Fibroblast of pulmonary artery (primary cell): ENCODE results near the gene DOCK4.

Source experiments
- DNase-seq: peaks from one replicate; pipeline ENCODE4 v3.0.0-alpha.2; 2010; ENCODE audit warnings: low read depth
- H3K4me3 ChIP-seq: replicated peaks from 2 replicates; pipeline ENCODE4 v1.5.1; 2011; ENCODE audit warnings: low read depth, mild to moderate bottlenecking, control low read depth, low read length, moderate library complexity
- CTCF ChIP-seq: IDR thresholded peaks from 2 replicates; pipeline ENCODE4 v1.5.1; 2011; ENCODE audit warnings: mild to moderate bottlenecking, control low read depth, low read length, inconsistent platforms; ENCODE audit errors: missing control alignments

The DOCK4 gene

DNA sequence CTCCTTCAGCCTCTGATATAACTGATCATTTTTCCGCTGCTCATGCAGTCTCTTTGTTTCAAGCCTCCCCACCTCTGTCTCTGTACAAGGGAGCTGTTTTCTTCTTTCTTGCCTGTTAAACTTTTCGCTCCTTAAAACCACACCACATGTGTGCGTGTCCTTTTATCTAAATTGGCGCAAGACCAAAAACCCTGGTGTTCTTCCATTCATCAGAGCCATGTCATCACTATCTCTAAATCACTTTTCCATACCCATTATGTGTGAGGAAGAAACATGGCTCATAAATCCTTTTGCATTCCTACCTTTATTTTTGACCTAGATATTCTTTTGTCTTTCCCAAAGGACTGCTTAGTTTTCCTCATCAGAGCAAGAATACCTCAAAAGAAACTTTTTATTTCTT, 404.9 kb downstream of the DOCK4 start:
- peak; percentile 14 for DNase-seq
- H3K4me3 ChIP-seq = no peak overlapping the region
- no peak for TF ChIP-seq CTCF

- TF ChIP-seq CTCF = no peak
- peak; percentile 27 for DNase-seq
- no peak overlapping the region for H3K4me3 ChIP-seq
Observed at GRCh38 chr7:111796671-111797070, 409.5 kb downstream of the DOCK4 start.

- H3K4me3 ChIP-seq = no peak overlapping the region
- no peak for TF ChIP-seq CTCF
- DNase-seq = peak; percentile 36
Observed at GRCh38 chr7:111789870-111790269, 416.3 kb downstream of the DOCK4 start.

- DNase-seq = no peak
- no peak for TF ChIP-seq CTCF
- H3K4me3 ChIP-seq = no peak overlapping the region
Observed at GRCh38 chr7:111789048-111789320, 417.2 kb downstream of the DOCK4 start.

- no peak overlapping the region for H3K4me3 ChIP-seq
- peak; percentile 43 for DNase-seq
- no peak for TF ChIP-seq CTCF
Observed at GRCh38 chr7:111788286-111789047, 417.7 kb downstream of the DOCK4 start.

DNA sequence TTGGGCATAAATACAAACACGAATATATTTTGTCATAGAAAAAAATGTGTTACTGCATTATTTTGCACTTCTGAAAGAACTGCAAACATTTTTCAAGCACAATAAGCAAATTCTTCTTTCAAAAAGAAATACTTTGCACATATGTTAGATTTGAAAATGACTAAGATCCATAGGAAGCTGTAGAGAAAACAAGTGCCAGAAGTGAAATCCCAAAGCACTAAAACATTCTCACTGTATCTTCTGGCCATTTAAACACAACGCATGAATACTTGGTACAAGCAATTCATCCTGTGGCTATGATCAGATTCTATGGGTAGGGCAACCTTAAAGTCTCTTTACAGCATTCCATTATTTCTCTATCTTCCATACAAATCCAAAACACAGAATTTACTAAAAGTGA, 418.5 kb downstream of the DOCK4 start:
- no peak for DNase-seq
- no peak overlapping the region for H3K4me3 ChIP-seq
- TF ChIP-seq CTCF = no peak

DNA sequence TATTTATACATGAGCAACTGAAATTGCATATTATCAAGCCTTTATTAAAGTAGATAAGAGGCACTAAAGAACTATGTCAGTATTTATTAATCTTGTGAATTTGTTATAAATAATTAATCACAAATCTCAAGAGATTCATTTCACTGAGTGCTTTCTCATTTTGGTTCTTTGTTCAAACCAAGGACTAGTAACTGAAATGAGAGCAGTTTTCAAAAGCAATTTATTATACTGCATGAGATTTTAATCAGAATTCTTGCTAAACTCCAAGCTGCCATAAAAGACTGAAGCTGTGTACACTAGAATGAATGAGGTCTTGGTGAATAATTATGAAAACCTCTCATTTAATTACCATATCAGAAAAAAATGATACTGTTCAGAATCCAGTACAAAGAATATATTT, 419.1 kb downstream of the DOCK4 start:
- TF ChIP-seq CTCF = no peak
- H3K4me3 ChIP-seq = no peak overlapping the region
- no peak for DNase-seq
